PC-3 (cell line): ENCODE data around the gene PCK2. TPM values are rescaled to one million over a fixed set of nuclear protein-coding genes. Genes with fewer than 3 reads are reported as not detected.
"Not testable (repeated sequence)": the region's sequence is repeated elsewhere in the genome, so short reads cannot be mapped to it uniquely, and the experiment has no call there.

ENCODE experiments used
- ATAC-seq: fragments of 200-7000 bp; cut with Tn5 transposase; 2 replicates; pipeline ENCODE4 v1.9.1; 2020; ENCODE audit warnings: mild to moderate bottlenecking, moderate library complexity
- BruUV-seq: library from RNA; stranded (reverse); fragments of 400-500 nt; replicated peaks from 2 replicates; lab custom pipeline; 2021; lab: Mats Ljungman, UMichigan
- CTCF ChIA-PET: fragments of 300-600 bp; sonication (Branson Sonifier 250); formaldehyde crosslinking; loops from one replicate; lab custom pipeline; 2022; ENCODE audit warnings: antibody characterized with exemption; lab: Charles Lee
- POLR2A ChIA-PET: fragments of 300-600 bp; sonication (Branson Sonifier 250); formaldehyde crosslinking; loops from one replicate; lab custom pipeline; 2022; ENCODE audit warnings: antibody characterized with exemption; ENCODE audit not compliant: unreplicated experiment; lab: Charles Lee
- DNase-seq: peaks from one replicate; pipeline ENCODE4 v3.0.0-alpha.2; 2015
- H2AFZ ChIP-seq: fragments of 300-600 bp; sonication (generic); 2 replicates; pipeline ENCODE4 v1.6.0; 2016; ENCODE audit warnings: antibody characterized with exemption, low read length
- H3F3A ChIP-seq: fragments of 300-600 bp; sonication (generic); one replicate; pipeline ENCODE4 v1.6.0; 2017; ENCODE audit warnings: antibody characterized with exemption, low read length, control low read depth, mild to moderate bottlenecking; ENCODE audit not compliant: unreplicated experiment
- H3K27ac ChIP-seq: fragments of 300-600 bp; sonication (generic); 2 replicates; pipeline ENCODE4 v1.5.1; 2016; ENCODE audit warnings: mild to moderate bottlenecking, low read length
- H3K27me3 ChIP-seq: fragments of 300-600 bp; sonication (generic); 2 replicates; pipeline ENCODE4 v1.6.1; 2016; ENCODE audit warnings: low read length, mixed read lengths
- H3K36me3 ChIP-seq: fragments of 300-600 bp; sonication (generic); 2 replicates; pipeline ENCODE4 v1.6.1; 2016; ENCODE audit warnings: low read depth, mixed run types, low read length, mixed read lengths
- H3K4me1 ChIP-seq: fragments of 300-600 bp; sonication (generic); 2 replicates; pipeline ENCODE4 v1.5.1; 2016; ENCODE audit warnings: low read length; ENCODE audit not compliant: insufficient read depth
- H3K4me2 ChIP-seq: fragments of 300-600 bp; sonication (generic); 2 replicates; pipeline ENCODE4 v1.6.0; 2016; ENCODE audit warnings: low read length
- H3K4me3 ChIP-seq: fragments of 300-600 bp; sonication (generic); 2 replicates; pipeline ENCODE4 v1.5.1; 2016; ENCODE audit warnings: mild to moderate bottlenecking, low read length, mixed read lengths
- H3K79me2 ChIP-seq: fragments of 300-600 bp; sonication (generic); 2 replicates; pipeline ENCODE4 v1.6.1; 2017; ENCODE audit warnings: low read length, mixed read lengths
- H3K9ac ChIP-seq: fragments of 300-600 bp; sonication (generic); 2 replicates; pipeline ENCODE4 v1.6.0; 2016; ENCODE audit warnings: mild to moderate bottlenecking, low read length
- H3K9me2 ChIP-seq: fragments of 300-600 bp; sonication (generic); replicated peaks from 2 replicates; pipeline ENCODE4 v1.6.1; 2016; ENCODE audit warnings: mixed run types, low read length, mixed read lengths
- H3K9me3 ChIP-seq: fragments of 300-600 bp; sonication (generic); 2 replicates; pipeline ENCODE4 v1.6.1; 2016; ENCODE audit warnings: low read length, mixed read lengths
- H4K20me1 ChIP-seq: fragments of 300-600 bp; sonication (generic); 2 replicates; pipeline ENCODE4 v1.6.1; 2016; ENCODE audit warnings: low read length, mixed read lengths
- EZH2 ChIP-seq: fragments of 300-600 bp; sonication (generic); IDR thresholded peaks from one replicate; pipeline ENCODE4 v1.6.1; 2017; ENCODE audit warnings: antibody characterized with exemption, mild to moderate bottlenecking, low read length; ENCODE audit not compliant: unreplicated experiment
- EZH2phosphoT487 ChIP-seq: fragments of 300-600 bp; sonication (generic); IDR thresholded peaks from 2 replicates; pipeline ENCODE4 v1.6.1; 2018; ENCODE audit warnings: mild to moderate bottlenecking, antibody characterized with exemption, low read length, borderline replicate concordance
- intact Hi-C: fragments of 100-400 bp; cut with micrococcal nuclease; formaldehyde crosslinking; loops from 2 replicates; pipeline ENCODE4 v1.9.0; 2023
- total RNA-seq: library from RNA; depleted of rRNA; stranded (reverse); fragments of >200 nt; gene quantifications from 2 replicates; pipeline ENCODE4 v1.2.3, GENCODE V29; 2014
- TF ChIP-seq, protein P1 (sequence below): fragments of 300-600 bp; sonication (generic); conservative IDR thresholded peaks from 2 replicates; pipeline ENCODE4 v1.5.1; 2017; ENCODE audit warnings: antibody characterized with exemption, low read depth, mild to moderate bottlenecking, low read length

The PCK2 gene
- total RNA-seq, 1 experiment from 2014 or later = 11.6 TPM

- Histone ChIP-seq H3K36me3 (no peaks in the 10 kb centered on the region), H3K9ac (no peak overlapping the region), H3K4me2 (no peak overlapping the region), H3K9me2 (no peaks in the 10 kb centered on the region), H2AFZ (no peak overlapping the region), H3K9me3 (no peaks in the 10 kb centered on the region), H3F3A (no peaks in the 10 kb centered on the region), H3K27me3 (no peaks in the 10 kb centered on the region), H4K20me1 (no peaks in the 10 kb centered on the region), H3K79me2 (no peaks in the 10 kb centered on the region), H3K27ac (no peak overlapping the region), H3K4me1 (no peaks in the 10 kb centered on the region), H3K4me3 (no peak overlapping the region)
- intact Hi-C loops = no loop called here
- no TSS peak for BruUV-seq
- TF ChIP-seq EZH2phosphoT487 (no peak), EZH2 (no peak)
- TF ChIP-seq, protein P1, sequence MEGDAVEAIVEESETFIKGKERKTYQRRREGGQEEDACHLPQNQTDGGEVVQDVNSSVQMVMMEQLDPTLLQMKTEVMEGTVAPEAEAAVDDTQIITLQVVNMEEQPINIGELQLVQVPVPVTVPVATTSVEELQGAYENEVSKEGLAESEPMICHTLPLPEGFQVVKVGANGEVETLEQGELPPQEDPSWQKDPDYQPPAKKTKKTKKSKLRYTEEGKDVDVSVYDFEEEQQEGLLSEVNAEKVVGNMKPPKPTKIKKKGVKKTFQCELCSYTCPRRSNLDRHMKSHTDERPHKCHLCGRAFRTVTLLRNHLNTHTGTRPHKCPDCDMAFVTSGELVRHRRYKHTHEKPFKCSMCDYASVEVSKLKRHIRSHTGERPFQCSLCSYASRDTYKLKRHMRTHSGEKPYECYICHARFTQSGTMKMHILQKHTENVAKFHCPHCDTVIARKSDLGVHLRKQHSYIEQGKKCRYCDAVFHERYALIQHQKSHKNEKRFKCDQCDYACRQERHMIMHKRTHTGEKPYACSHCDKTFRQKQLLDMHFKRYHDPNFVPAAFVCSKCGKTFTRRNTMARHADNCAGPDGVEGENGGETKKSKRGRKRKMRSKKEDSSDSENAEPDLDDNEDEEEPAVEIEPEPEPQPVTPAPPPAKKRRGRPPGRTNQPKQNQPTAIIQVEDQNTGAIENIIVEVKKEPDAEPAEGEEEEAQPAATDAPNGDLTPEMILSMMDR = no peak
- no peak for ATAC-seq
- CTCF ChIA-PET = no interaction called here
- no peak for DNase-seq
- POLR2A ChIA-PET = no interaction called here
These were observed 6.9 kb downstream of the PCK2 start for GRCh38 chr14:24100982-24101494.

DNA sequence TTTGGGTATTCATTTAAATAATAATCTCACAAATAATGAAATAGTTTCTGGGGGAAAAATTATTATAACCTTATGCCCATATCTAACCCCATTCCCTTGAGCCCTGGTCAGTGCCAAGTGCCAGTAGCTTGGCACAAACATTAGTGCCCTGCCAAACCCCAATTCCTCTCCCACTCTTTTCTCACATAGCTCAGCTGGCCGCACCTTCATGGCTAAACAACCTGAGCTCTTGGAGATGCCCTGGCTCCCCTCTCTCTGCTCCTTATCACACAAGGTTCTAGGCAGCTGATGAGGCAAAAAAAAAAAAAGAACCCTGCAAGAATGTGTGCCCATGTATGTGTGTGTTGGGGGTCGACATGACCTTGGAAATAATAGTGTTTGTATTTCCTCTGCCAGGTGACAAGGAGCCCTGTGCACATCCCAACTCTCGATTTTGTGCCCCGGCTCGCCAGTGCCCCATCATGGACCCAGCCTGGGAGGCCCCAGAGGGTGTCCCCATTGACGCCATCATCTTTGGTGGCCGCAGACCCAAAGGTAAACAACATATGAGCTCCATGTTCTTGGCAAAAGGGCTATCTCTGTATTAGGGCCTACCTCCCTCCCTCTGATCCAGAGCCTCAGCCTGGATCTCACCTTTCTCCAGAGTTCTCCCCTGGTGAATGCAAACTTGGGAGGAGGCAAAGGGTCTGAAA, 8.4 kb downstream of the PCK2 start:
- H3K4me1 ChIP-seq = peaks cover 3% of the 10 kb centered on the region; the same call in 1 of the 2 replicates
- no peak overlapping the region for H3K27ac ChIP-seq
- no peaks in the 10 kb centered on the region for H3K9me3 ChIP-seq
- H3K9ac ChIP-seq = no peak overlapping the region
- H3K27me3 ChIP-seq = no peaks in the 10 kb centered on the region
- no peak overlapping the region for H3K4me3 ChIP-seq
- H2AFZ ChIP-seq = no peak overlapping the region
- DNase-seq (no peak), ATAC-seq (no peak)
- no TSS peak for BruUV-seq
- CTCF ChIA-PET = no interaction called here
- H3F3A ChIP-seq = no peaks in the 10 kb centered on the region
- no peak overlapping the region for H3K4me2 ChIP-seq
- H3K9me2 ChIP-seq = no peaks in the 10 kb centered on the region
- no peaks in the 10 kb centered on the region for H3K79me2 ChIP-seq
- no peaks in the 10 kb centered on the region for H3K36me3 ChIP-seq
- intact Hi-C loops = no loop called here
- no peak for TF ChIP-seq EZH2
- TF ChIP-seq, protein P1 = no peak
- TF ChIP-seq EZH2phosphoT487 = no peak
- no peaks in the 10 kb centered on the region for H4K20me1 ChIP-seq
- POLR2A ChIA-PET = no interaction called here

DNA sequence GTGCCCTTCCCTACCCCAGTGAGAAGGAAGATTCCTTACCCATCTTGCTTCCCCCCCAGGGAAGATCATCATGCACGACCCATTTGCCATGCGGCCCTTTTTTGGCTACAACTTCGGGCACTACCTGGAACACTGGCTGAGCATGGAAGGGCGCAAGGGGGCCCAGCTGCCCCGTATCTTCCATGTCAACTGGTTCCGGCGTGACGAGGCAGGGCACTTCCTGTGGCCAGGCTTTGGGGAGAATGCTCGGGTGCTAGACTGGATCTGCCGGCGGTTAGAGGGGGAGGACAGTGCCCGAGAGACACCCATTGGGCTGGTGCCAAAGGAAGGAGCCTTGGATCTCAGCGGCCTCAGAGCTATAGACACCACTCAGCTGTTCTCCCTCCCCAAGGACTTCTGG, 9.3 kb downstream of the PCK2 start:
- ATAC-seq = no peak

DNA sequence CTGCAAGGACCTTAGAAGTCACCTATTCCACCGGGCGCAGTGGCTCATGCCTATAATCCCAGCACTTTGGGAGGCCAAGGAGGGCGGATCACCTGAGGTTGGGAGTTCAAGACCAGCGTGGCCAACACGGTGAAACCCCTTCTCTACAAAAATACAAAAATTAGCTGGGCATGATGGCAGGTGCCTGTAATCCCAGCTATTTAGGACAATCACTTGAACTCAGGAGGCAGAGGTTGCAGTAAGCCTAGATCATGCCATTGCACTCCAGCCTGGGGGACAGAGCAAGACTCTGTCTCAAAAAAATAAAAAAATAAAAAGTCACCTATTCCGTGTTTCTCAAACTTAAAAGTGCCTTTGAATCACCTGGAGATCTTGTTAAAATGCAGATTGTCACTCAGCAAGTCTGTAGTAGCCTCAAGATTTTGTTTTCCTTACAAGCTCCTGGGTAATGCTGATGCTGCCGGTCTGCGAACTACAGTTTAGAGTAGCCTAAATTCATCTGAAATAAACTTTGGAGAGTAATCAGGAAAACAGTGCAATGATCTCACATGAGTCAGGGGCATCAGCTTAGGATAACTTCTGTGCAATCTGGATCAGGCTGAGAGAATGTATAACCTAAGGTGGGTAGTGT, 11.6 kb downstream of the PCK2 start:
- BruUV-seq, H3K9me2 ChIP-seq, H3K36me3 ChIP-seq, H3F3A ChIP-seq, H3K79me2 ChIP-seq, H3K27ac ChIP-seq, H3K4me2 ChIP-seq, ATAC-seq, H3K9ac ChIP-seq, H4K20me1 ChIP-seq, H3K9me3 ChIP-seq, H3K4me1 ChIP-seq, CTCF ChIA-PET, H3K27me3 ChIP-seq, H3K4me3 ChIP-seq, H2AFZ ChIP-seq, DNase-seq: not testable (repeated sequence)
- POLR2A ChIA-PET = interaction anchor here (0.6 kb wide), 1 partner anchor 55 kb away, joined by 3 read pairs; no protein-coding TSS in a partner anchor
- intact Hi-C loops = loop anchor here (5.0 kb wide), 1 partner anchor 93 kb away; no protein-coding TSS in a partner anchor

More for the DNA sequence above, 9.3 kb downstream of the PCK2 start:
- H3K9ac ChIP-seq = no peak overlapping the region
- DNase-seq = no peak
- H3F3A ChIP-seq = no peaks in the 10 kb centered on the region
- H3K9me3 ChIP-seq = no peaks in the 10 kb centered on the region
- no peak overlapping the region for H3K27ac ChIP-seq
- ChIA-PET POLR2A (no interaction called here), CTCF (no interaction called here)
- TF ChIP-seq EZH2phosphoT487 (no peak), EZH2 (no peak)
- H4K20me1 ChIP-seq = no peaks in the 10 kb centered on the region
- no peaks in the 10 kb centered on the region for H3K36me3 ChIP-seq
- no peaks in the 10 kb centered on the region for H3K79me2 ChIP-seq
- peaks cover 4% of the 10 kb centered on the region; the same call in 1 of the 2 replicates for H3K4me1 ChIP-seq
- H3K4me2 ChIP-seq = no peak overlapping the region
- H3K4me3 ChIP-seq = no peak overlapping the region
- no peak overlapping the region for H2AFZ ChIP-seq
- no peaks in the 10 kb centered on the region for H3K9me2 ChIP-seq
- intact Hi-C loops = no loop called here
- TSS peak; percentile 12 for BruUV-seq
- H3K27me3 ChIP-seq = no peaks in the 10 kb centered on the region
